Measurements from ENCODE around the gene GRAMD2A.

- TF ChIP-seq CTCF (IDR thresholded peaks at IDR 0.05; ENCODE audit: insufficient read depth, low read length, poor library complexity, severe bottlenecking) (no peak), EZH2phosphoT487 (conservative IDR thresholded peaks at IDR 0.05; ENCODE audit: low read length) (no peak)
Observed at GRCh38 chr15:72239652-72240051, 42.1 kb upstream of the GRAMD2A start.

All from SU-DHL-6 (cell line).